Measurements from ENCODE around the gene NR2F1-AS1. TPM values are rescaled to one million over a fixed set of nuclear protein-coding genes. Genes with fewer than 3 reads are reported as not detected.
A peak's percentile ranks its signal among the peaks of the same experiment; 100 is the strongest.

Gene NR2F1-AS1
- total and polyA plus RNA-seq, 5 donors: 7.8 to 13.2 (median 10.9) TPM

DNA sequence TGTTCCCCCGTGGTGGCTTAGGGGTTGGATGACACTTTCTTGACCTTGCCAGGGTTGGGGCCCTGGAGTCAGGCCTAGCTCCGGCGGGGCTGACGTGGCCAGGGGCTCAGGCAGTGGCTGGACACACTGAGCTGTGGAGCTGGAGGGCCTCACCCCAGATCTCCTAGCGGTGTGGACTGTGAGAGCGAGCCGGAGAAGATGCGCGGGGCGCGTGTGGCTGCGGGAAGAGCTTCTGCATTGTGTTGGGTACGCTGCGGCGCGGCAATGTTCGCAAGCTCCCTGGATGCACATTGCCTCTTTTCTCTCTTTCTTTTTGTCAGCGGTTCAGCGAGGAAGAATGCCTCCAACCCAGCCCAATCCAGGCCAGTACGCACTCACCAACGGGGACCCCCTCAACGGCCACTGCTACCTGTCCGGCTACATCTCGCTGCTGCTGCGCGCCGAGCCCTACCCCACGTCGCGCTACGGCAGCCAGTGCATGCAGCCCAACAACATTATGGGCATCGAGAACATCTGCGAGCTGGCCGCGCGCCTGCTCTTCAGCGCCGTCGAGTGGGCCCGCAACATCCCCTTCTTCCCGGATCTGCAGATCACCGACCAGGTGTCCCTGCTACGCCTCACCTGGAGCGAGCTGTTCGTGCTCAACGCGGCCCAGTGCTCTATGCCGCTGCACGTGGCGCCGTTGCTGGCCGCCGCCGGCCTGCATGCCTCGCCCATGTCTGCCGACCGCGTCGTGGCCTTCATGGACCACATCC is 6.8 kb upstream of the NR2F1-AS1 start:
- H3K9me3 ChIP-seq (ENCODE audit: control insufficient read depth, low read length): no peaks in the 10 kb centered on the region
- ATAC-seq (no peak), DNase-seq (peak in 1 of 3 donors; percentile 63)
- WGBS: 52% methylated on average over 59 of the region's 59 CpGs
- peak overlapping the region; percentile 7 for H3K27ac ChIP-seq (ENCODE audit: low read length)
- H3K27me3 ChIP-seq (ENCODE audit: control insufficient read depth, insufficient read depth): no peaks in the 10 kb centered on the region
- H3K4me1 ChIP-seq (ENCODE audit: control insufficient read depth, insufficient read depth, low read length): no peaks in the 10 kb centered on the region
- intact Hi-C loops (cut with DNase I): no loop called here
- H3K4me3 ChIP-seq (ENCODE audit: low read length): peak overlapping the region; percentile 15

DNA sequence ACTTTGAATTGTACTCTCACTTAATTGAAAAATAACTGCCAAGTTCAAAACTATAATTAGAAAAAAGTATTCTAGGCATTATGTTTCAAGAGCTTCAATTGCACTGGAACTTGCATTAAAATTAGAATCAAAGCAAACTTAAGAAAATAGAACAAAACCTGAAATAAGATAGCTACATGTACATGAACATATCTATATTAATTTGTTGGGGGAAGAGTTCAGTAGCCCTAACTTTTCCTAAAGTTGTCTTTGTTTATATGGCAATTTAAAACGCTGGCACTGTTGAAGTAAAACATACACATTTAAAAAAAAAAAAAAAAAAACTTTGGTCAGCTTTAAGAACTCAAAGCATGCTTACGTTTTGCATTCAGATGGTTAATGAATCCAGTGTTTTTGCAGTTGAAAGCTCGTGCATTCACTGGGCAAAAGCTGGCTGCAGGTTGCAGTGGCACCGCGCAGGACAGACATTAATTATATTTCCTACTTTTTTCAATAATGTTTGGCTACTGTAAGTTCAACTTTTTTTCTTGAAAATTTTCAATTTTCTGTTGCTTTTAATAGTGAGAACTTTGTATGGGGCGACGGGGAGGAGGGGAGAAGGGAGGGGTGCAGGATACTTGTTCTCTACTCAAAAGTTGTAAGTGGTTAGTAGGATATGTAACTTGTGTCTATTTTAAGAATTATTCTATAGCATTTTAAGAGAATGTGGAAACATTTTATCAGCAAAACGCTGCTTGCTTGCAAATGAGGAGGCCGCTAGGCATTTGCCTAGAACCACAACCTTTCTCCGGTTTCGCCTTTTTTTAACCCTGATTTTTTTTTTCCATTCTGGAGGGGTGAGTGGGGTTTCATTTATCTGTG is 5.9 kb upstream of the NR2F1-AS1 start:
- Histone ChIP-seq H3K4me3 (ENCODE audit: low read length) (peak overlapping the region; percentile 94), H3K27ac (ENCODE audit: low read length) (no peak overlapping the region), H3K4me1 (ENCODE audit: control insufficient read depth, insufficient read depth, low read length) (no peaks in the 10 kb centered on the region), H3K9me3 (ENCODE audit: control insufficient read depth, low read length) (no peaks in the 10 kb centered on the region), H3K27me3 (ENCODE audit: control insufficient read depth, insufficient read depth) (no peaks in the 10 kb centered on the region)
- ATAC-seq (no peak), DNase-seq (no peak)
- intact Hi-C loops (cut with DNase I): no loop called here
- 54% methylated on average over 11 of the region's 11 CpGs for WGBS

DNA sequence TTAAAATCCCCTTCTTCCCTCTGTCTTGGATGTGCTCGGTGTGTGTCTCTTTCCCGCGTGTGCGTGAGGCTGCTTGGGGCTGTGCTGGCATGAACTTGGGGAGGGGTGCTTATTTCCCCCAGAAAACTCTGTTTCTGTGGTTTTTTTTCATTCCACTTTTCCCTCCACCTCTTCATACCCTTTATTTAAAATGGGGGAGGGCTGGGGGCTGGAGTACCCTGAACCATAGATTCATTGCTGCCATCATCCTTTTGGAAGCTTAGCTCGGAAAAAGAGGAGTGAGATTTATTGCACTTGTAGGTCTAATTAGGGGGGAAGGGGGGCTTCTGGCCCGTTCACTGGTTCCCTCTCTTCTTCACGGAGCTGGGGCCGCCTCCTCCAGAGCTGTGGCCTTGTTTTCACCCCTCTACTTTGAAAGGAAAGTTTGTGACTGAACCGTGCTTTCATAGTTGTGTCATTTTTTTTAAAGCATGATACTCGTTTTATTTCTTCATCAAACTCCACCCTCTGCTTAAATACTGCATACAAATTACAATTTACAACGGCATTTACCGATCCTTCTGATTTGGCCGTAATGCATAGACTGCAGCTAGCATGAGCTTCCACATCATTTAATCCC is 4.9 kb upstream of the NR2F1-AS1 start:
- intact Hi-C loops (cut with DNase I): no loop called here
- Histone ChIP-seq H3K4me1 (ENCODE audit: control insufficient read depth, insufficient read depth, low read length) (no peaks in the 10 kb centered on the region), H3K27ac (ENCODE audit: low read length) (peak overlapping the region; percentile 85), H3K9me3 (ENCODE audit: control insufficient read depth, low read length) (no peaks in the 10 kb centered on the region), H3K4me3 (ENCODE audit: low read length) (peak overlapping the region; percentile 94), H3K27me3 (ENCODE audit: control insufficient read depth, insufficient read depth) (no peaks in the 10 kb centered on the region)
- WGBS: 26% methylated on average over 13 of the region's 13 CpGs
- ATAC-seq (no peak), DNase-seq (no peak)

DNA sequence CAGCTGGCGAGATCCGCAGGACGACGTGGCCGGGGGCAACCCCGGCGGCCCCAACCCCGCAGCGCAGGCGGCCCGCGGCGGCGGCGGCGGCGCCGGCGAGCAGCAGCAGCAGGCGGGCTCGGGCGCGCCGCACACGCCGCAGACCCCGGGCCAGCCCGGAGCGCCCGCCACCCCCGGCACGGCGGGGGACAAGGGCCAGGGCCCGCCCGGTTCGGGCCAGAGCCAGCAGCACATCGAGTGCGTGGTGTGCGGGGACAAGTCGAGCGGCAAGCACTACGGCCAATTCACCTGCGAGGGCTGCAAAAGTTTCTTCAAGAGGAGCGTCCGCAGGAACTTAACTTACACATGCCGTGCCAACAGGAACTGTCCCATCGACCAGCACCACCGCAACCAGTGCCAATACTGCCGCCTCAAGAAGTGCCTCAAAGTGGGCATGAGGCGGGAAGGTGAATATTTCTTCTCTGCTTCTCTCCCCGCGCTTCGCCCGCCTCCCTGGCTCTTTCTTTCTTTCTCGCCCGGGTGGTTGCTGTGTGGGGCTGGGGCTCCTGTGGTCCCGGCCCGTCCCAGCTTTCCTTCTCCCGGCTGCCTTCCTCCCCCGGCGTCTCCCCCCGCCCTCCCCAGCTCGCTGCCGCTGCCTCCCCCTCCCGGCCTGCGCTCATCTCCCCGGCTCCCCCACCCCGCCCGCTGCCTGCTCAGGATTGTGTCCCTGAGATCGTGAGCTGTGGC is 4.2 kb upstream of the NR2F1-AS1 start:
- WGBS: 1% methylated on average over 70 of the region's 70 CpGs
- intact Hi-C loops (cut with DNase I): no loop called here
- H3K9me3 ChIP-seq (ENCODE audit: control insufficient read depth, low read length): no peaks in the 10 kb centered on the region
- no peaks in the 10 kb centered on the region for H3K4me1 ChIP-seq (ENCODE audit: control insufficient read depth, insufficient read depth, low read length)
- DNase-seq (peak in 1 of 3 donors; percentile 54), ATAC-seq (no peak)
- no peaks in the 10 kb centered on the region for H3K27me3 ChIP-seq (ENCODE audit: control insufficient read depth, insufficient read depth)
- H3K27ac ChIP-seq (ENCODE audit: low read length): peak overlapping the region; percentile 85
- H3K4me3 ChIP-seq (ENCODE audit: low read length): peak overlapping the region; percentile 94

DNA sequence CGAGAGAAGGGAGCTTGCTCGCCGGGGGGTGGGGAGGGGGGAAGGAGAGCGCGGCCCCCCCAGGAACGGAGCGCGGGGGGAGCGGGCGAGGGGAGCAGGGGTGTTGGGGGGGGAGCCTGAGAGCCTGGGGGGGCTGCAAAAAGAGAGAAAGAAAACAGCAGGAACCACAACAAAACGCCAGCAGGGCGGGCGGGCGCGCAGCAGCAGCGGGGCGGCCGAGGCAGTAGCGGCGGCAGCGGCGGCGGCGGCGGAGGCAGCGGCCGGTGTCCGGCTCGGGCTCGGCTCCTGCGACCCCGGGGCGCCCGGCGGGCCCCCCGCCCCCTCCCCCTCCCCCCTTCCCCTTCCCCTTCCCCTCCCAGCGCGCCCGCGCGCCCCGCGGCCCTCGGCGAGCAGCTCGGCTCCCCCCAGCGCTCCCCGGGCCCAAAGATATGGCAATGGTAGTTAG is 3.6 kb upstream of the NR2F1-AS1 start:
- Histone ChIP-seq H3K27ac (ENCODE audit: low read length) (peak overlapping the region; percentile 66), H3K9me3 (ENCODE audit: control insufficient read depth, low read length) (no peaks in the 10 kb centered on the region), H3K4me3 (ENCODE audit: low read length) (peak overlapping the region; percentile 94), H3K4me1 (ENCODE audit: control insufficient read depth, insufficient read depth, low read length) (no peaks in the 10 kb centered on the region), H3K27me3 (ENCODE audit: control insufficient read depth, insufficient read depth) (no peaks in the 10 kb centered on the region)
- ATAC-seq: no peak
- intact Hi-C loops (cut with DNase I): loop anchor here in 2 of 4 donors (5.0 kb wide), 1 partner anchor 218 kb away; no protein-coding TSS in a partner anchor
- no peak for DNase-seq
- 1% methylated on average over 38 of the region's 48 CpGs for WGBS

DNA sequence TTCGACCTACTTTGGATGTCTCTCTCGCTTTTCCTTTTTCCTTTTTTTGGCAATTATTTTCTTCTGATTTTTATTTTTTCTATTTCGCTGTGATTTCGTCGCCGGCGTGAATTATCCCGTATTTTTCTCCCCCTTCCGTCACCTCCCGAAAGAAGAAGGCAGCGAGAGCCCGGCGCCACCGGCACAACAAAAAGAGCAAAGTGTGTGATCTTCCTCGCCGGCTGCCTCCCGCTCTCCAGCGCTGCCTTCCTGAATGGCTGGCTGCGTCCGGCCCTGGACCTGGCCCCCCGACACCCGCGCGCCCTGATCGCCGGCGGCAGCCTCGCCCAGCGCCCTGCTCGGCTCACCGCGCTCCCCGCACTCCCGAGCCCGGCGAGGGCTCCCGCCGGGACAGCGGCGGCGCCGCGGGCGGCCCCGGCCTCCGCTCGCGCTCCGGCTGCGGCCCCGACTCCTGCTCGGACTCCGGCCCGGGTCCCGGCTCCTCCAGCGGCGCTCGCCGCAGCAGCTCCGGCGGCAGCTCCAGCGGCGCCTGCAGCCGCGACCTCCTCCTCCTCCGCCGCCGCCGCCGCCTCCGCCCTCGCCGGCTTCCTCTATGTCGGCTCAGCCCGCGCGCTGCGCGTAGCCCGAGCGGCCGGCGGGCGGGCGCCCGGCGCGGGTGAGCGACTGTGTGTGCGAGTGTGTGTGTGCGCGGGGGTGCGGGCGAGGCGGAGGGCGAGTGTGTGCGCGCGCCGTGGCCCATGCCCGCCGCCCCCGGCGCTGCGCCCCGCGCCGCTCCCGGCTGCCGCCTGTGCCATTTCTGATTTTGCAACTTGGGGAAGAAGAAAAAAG is 3.0 kb upstream of the NR2F1-AS1 start:
- Histone ChIP-seq H3K4me3 (ENCODE audit: low read length) (peak overlapping the region; percentile 94), H3K4me1 (ENCODE audit: control insufficient read depth, insufficient read depth, low read length) (no peaks in the 10 kb centered on the region), H3K9me3 (ENCODE audit: control insufficient read depth, low read length) (no peaks in the 10 kb centered on the region), H3K27me3 (ENCODE audit: control insufficient read depth, insufficient read depth) (no peaks in the 10 kb centered on the region), H3K27ac (ENCODE audit: low read length) (peak overlapping the region; percentile 57)
- ATAC-seq (no peak), DNase-seq (peak; percentile 49 to 84 (median 83))
- intact Hi-C loops (cut with DNase I): loop anchor here in 2 of 4 donors (5.0 kb wide), 1 partner anchor 218 kb away; no protein-coding TSS in a partner anchor
- under 1% methylated on average over 110 of the region's 110 CpGs for whole genome bisulfite sequencing

DNA sequence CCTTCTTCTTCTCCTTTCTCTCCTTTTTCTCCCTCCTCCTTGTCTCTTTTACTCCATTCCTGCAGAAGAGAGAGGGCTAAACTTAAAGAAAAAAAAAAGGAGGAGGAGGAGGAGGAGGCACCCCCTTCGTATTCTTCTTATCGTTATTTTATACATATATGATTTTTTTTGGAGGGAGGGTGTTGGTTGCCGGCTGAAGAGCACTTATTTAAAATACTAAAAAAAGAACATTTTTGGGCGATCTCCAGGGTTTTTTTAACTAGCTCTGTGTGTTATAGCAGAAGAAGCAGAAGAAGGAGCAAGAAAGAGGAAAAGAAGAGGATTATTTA is 2.4 kb upstream of the NR2F1-AS1 start:
- peak overlapping the region; percentile 94 for H3K4me3 ChIP-seq (ENCODE audit: low read length)
- 1% methylated on average over 4 of the region's 4 CpGs for WGBS
- no peaks in the 10 kb centered on the region for H3K4me1 ChIP-seq (ENCODE audit: control insufficient read depth, insufficient read depth, low read length)
- ATAC-seq (no peak), DNase-seq (no peak)
- H3K27ac ChIP-seq (ENCODE audit: low read length): no peak overlapping the region
- no peaks in the 10 kb centered on the region for H3K27me3 ChIP-seq (ENCODE audit: control insufficient read depth, insufficient read depth)
- H3K9me3 ChIP-seq (ENCODE audit: control insufficient read depth, low read length): no peaks in the 10 kb centered on the region
- intact Hi-C loops (cut with DNase I): loop anchor here in 2 of 4 donors (5.0 kb wide), 1 partner anchor 219 kb away; no protein-coding TSS in a partner anchor

DNA sequence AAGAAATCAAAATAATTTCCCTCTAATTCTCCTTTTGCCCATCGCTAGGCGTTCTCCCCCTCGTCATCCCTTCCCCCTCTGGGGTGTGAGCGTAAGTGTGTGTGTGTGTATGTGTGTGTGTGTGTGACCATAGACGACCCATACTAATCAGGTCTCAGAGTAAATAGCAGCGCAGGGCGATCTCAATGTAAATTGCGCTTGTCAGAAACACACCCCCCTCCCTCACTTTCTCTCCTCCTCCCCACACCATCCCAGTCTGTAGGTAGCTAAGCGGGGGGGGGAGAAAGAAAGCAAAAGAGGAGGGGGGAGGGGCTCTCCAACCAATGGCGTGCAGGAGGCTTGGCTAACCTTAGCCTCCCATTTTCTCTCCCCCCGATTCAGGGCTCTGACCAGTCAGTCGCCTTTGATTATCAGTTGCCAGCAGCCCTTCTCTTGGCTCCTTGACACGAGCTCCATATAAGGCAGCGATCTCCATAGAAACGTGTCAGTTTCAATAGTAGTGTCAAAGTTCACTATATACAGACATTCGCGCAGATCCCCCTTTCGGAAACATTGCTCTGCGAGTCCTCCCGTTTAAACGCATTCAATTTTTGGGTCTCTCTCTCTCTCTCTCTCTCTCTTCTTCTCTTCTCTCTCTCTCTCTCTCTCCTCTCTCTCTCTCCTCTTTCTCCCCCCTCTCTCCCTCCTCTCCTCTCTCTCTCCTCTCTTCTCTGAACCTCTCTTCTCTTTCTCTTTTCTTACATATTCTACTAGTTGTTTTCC is 1.8 kb upstream of the NR2F1-AS1 start, which contains the start of gene NR2F1:
TSS of gene NR2F1 (plus strand) at position 546 of the 762 bp plus-strand sequence. CDS start 1,802 bp downstream, outside the sequence.
- Histone ChIP-seq H3K4me1 (ENCODE audit: control insufficient read depth, insufficient read depth, low read length) (no peaks in the 10 kb centered on the region), H3K27ac (ENCODE audit: low read length) (peak within 1 kb of the TSS; percentile 61), H3K4me3 (ENCODE audit: low read length) (peak within 1 kb of the TSS; percentile 94), H3K9me3 (ENCODE audit: control insufficient read depth, low read length) (no peaks in the 10 kb centered on the region), H3K27me3 (ENCODE audit: control insufficient read depth, insufficient read depth) (no peaks in the 10 kb centered on the region)
- peak; percentile 79 to 83 (median 82) for DNase-seq
- WGBS: 2% methylated on average over 21 of the region's 21 CpGs
- intact Hi-C loops (cut with DNase I): loop anchor here in 2 of 4 donors (5.0 kb wide), 1 partner anchor 219 kb away; no protein-coding TSS in a partner anchor
- ATAC-seq: peak; percentile 70 to 79

DNA sequence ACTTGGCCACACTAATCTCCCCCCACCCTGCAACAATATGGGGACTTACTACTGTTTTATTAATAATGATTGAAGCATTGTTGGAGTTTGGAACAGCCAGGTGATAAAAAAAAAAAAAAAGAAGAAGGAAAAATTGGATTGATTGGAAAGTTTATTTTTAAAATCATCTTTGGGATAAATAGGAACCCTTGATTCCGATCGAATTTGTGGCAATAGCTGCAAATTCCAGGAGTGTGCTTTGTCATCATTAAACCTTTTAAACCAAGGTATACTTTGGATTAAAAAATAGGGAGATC is 1.1 kb upstream of the NR2F1-AS1 start:
- DNase-seq (no peak), ATAC-seq (no peak)
- no peaks in the 10 kb centered on the region for H3K27me3 ChIP-seq (ENCODE audit: control insufficient read depth, insufficient read depth)
- no peaks in the 10 kb centered on the region for H3K9me3 ChIP-seq (ENCODE audit: control insufficient read depth, low read length)
- no peaks in the 10 kb centered on the region for H3K4me1 ChIP-seq (ENCODE audit: control insufficient read depth, insufficient read depth, low read length)
- H3K4me3 ChIP-seq (ENCODE audit: low read length): peak overlapping the region; percentile 94
- WGBS: 4% methylated on average over 2 of the region's 2 CpGs
- peak overlapping the region; percentile 61 for H3K27ac ChIP-seq (ENCODE audit: low read length)
- intact Hi-C loops (cut with DNase I): loop anchor here in 2 of 4 donors (5.0 kb wide), 1 partner anchor 220 kb away; no protein-coding TSS in a partner anchor

Data from right cardiac atrium (tissue), 5 donors.